Neural progenitor cell (in vitro differentiated cells): Measurements from ENCODE around the gene GTPBP1.

Source experiments
- CTCF ChIP-seq: fragments of 200-600 bp; sonication (generic); IDR thresholded peaks from 2 replicates; pipeline ENCODE4 v1.5.1; 2017; ENCODE audit warnings: antibody characterized with exemption, mild to moderate bottlenecking
- EZH2 ChIP-seq: fragments of 200-600 bp; sonication (generic); IDR thresholded peaks from 2 replicates; pipeline ENCODE4 v1.6.1; 2017; ENCODE audit warnings: antibody characterized with exemption, mild to moderate bottlenecking, moderate library complexity

GRCh38 chr22:38724176-38724575 lies 18.4 kb downstream of the GTPBP1 start:
- no peak for TF ChIP-seq CTCF
- TF ChIP-seq EZH2 = no peak
